CD4-positive, alpha-beta T cell treated with Interleukin-10 for 1 hour (primary cell): Measurements from ENCODE around the gene SLC4A1.
A peak's percentile ranks its signal among the peaks of the same experiment; 100 is the strongest.

ENCODE experiments used
- DNase-seq: peaks from one replicate; pipeline ENCODE4 v3.0.0-alpha.2; 2020

Gene SLC4A1

GRCh38 chr17:44283344-44284023 is 15.5 kb upstream of the SLC4A1 start:
- no peak for DNase-seq

GRCh38 chr17:44282264-44282663 is 14.3 kb upstream of the SLC4A1 start:
- no peak for DNase-seq

- DNase-seq = no peak
These were observed 13.6 kb upstream of the SLC4A1 start for GRCh38 chr17:44281570-44281969.

GRCh38 chr17:44280392-44280937 is 12.5 kb upstream of the SLC4A1 start:
- no peak for DNase-seq

- DNase-seq = peak; percentile 39
These were observed 11.9 kb upstream of the SLC4A1 start for GRCh38 chr17:44279666-44280391.

GRCh38 chr17:44279346-44279665 is 11.4 kb upstream of the SLC4A1 start:
- no peak for DNase-seq

GRCh38 chr17:44277976-44278375 is 10.0 kb upstream of the SLC4A1 start:
- no peak for DNase-seq

GRCh38 chr17:44273607-44274006 is 5.7 kb upstream of the SLC4A1 start:
- DNase-seq = no peak

- no peak for DNase-seq
These were observed 5.0 kb upstream of the SLC4A1 start for GRCh38 chr17:44272954-44273353.

GRCh38 chr17:44272321-44272951 is 4.5 kb upstream of the SLC4A1 start:
- DNase-seq = no peak

- no peak for DNase-seq
These were observed 1.8 kb upstream of the SLC4A1 start for GRCh38 chr17:44269535-44270240.

- DNase-seq = no peak
These were observed 987 bp upstream of the SLC4A1 start for GRCh38 chr17:44268709-44269534.

GRCh38 chr17:44267165-44267455 is 825 bp downstream of the SLC4A1 start:
- no peak for DNase-seq

GRCh38 chr17:44266402-44267164 is 1.4 kb downstream of the SLC4A1 start:
- no peak for DNase-seq

- no peak for DNase-seq
These were observed 4.5 kb downstream of the SLC4A1 start for GRCh38 chr17:44263345-44263902.

- DNase-seq = no peak
These were observed 5.2 kb downstream of the SLC4A1 start for GRCh38 chr17:44262654-44263225.

- DNase-seq = no peak
These were observed 7.6 kb downstream of the SLC4A1 start for GRCh38 chr17:44260296-44260695.

GRCh38 chr17:44258811-44259351 is 9.1 kb downstream of the SLC4A1 start:
- no peak for DNase-seq

GRCh38 chr17:44257815-44258760 is 9.8 kb downstream of the SLC4A1 start:
- DNase-seq = no peak

- DNase-seq = no peak
These were observed 11.3 kb downstream of the SLC4A1 start for GRCh38 chr17:44256671-44257070.
